Breast epithelium (tissue), 4 donors: ENCODE results near the gene ZSWIM6. TPM values are rescaled to one million over a fixed set of nuclear protein-coding genes. Genes with fewer than 3 reads are reported as not detected.

Experiments used
- DNase-seq, 2 donors: peaks; one replicate each; pipeline ENCODE4 v3.0.0-alpha.2; 2019; ENCODE audit warnings: low spot score in 2 of 2
- H3K27ac ChIP-seq, 2 donors: fragments of 200-600 bp; sonication (generic) in 1 of 2; one replicate each; pipeline ENCODE4 v1.5.1; 2016 to 2019; ENCODE audit warnings: mild to moderate bottlenecking in 1 of 2
- H3K27me3 ChIP-seq, 2 donors: fragments of 200-600 bp; sonication (generic) in 1 of 2; one replicate each; pipeline versions ENCODE4 v1.5.1 to v1.6.0; 2017 to 2019; ENCODE audit warnings: control low read depth in 1 of 2, mild to moderate bottlenecking in 1 of 2
- H3K36me3 ChIP-seq: fragments of 200-600 bp; one replicate; pipeline ENCODE4 v1.5.1; 2019
- H3K4me1 ChIP-seq, 2 donors: fragments of 200-600 bp; sonication (generic); one replicate each; pipeline ENCODE4 v1.5.1; 2016 to 2019; ENCODE audit warnings: control low read depth in 1 of 2
- H3K4me3 ChIP-seq, 3 donors: fragments of 200-600 bp; sonication (generic); 1 replicate in 2 of 3; 2 replicates in 1 of 3; pipeline ENCODE4 v1.5.1; 2016 to 2019; ENCODE audit warnings: mild to moderate bottlenecking in 3 of 3, moderate library complexity in 2 of 3
- H3K9me3 ChIP-seq, 2 donors: fragments of 200-600 bp; sonication (generic) in 1 of 2; one replicate each; pipeline ENCODE4 v1.5.1; 2016 to 2019; ENCODE audit warnings: control low read depth in 1 of 2
- CTCF ChIP-seq, 3 donors: fragments of 450-650 bp; IDR thresholded peaks; one replicate each; pipeline ENCODE4 v1.5.1; 2016 to 2017; ENCODE audit warnings: antibody characterized with exemption in 3 of 3, mild to moderate bottlenecking in 3 of 3, moderate library complexity in 3 of 3
- POLR2A ChIP-seq: fragments of 450-650 bp; IDR thresholded peaks from one replicate; pipeline ENCODE4 v1.6.1; 2016; ENCODE audit warnings: antibody characterized with exemption, mild to moderate bottlenecking, moderate library complexity
- POLR2AphosphoS5 ChIP-seq, 3 donors: sonication (generic); formaldehyde crosslinking; IDR thresholded peaks; one replicate each; pipeline ENCODE4 v1.6.1; 2017; ENCODE audit warnings: antibody characterized with exemption in 3 of 3
- intact Hi-C: fragments of 100-400 bp; cut with DNase I; formaldehyde crosslinking; loops from one replicate; pipeline ENCODE4 v1.15.1; 2023; ENCODE audit warnings: low total_unique reads
- total RNA-seq, 3 donors: library from RNA; depleted of rRNA; stranded (reverse); fragments of >200 nt; gene quantifications; one replicate each; pipeline ENCODE4 v1.1.0, GENCODE V29; 2016

Gene ZSWIM6
- total RNA-seq, 3 donors from 2014 or later = 10.2 to 16.8 (median 11.2) TPM

GRCh38 chr5:61349935-61350334 lies 17.9 kb downstream of the ZSWIM6 start:
- H3K9me3 ChIP-seq = no peaks in the 10 kb centered on the region
- intact Hi-C loops = no loop called here
- H3K4me1 ChIP-seq = no peaks in the 10 kb centered on the region
- DNase-seq = no peak
- H3K27ac ChIP-seq = no peak overlapping the region
- no peak overlapping the region for H3K4me3 ChIP-seq
- TF ChIP-seq POLR2A (no peak), POLR2AphosphoS5 (IDR thresholded peaks at IDR 0.05) (no peak), CTCF (IDR thresholded peaks at IDR 0.05) (no peak)
- no peaks in the 10 kb centered on the region for H3K36me3 ChIP-seq
- no peaks in the 10 kb centered on the region for H3K27me3 ChIP-seq

GRCh38 chr5:61350535-61350934 lies 18.5 kb downstream of the ZSWIM6 start:
- Histone ChIP-seq H3K9me3 (no peaks in the 10 kb centered on the region), H3K27me3 (no peaks in the 10 kb centered on the region), H3K4me1 (no peaks in the 10 kb centered on the region), H3K27ac (no peak overlapping the region), H3K4me3 (no peak overlapping the region), H3K36me3 (no peaks in the 10 kb centered on the region)
- TF ChIP-seq POLR2A (no peak), POLR2AphosphoS5 (IDR thresholded peaks at IDR 0.05) (no peak), CTCF (IDR thresholded peaks at IDR 0.05) (no peak)
- no peak for DNase-seq
- intact Hi-C loops = no loop called here

GRCh38 chr5:61351733-61352132 lies 19.7 kb downstream of the ZSWIM6 start:
- intact Hi-C loops = no loop called here
- no peak for TF ChIP-seq POLR2AphosphoS5 (IDR thresholded peaks at IDR 0.05)
- TF ChIP-seq CTCF (IDR thresholded peaks at IDR 0.05) = no peak
- no peak for TF ChIP-seq POLR2A
- H3K36me3 ChIP-seq = no peaks in the 10 kb centered on the region
- no peak overlapping the region for H3K27ac ChIP-seq
- DNase-seq = no peak
- H3K9me3 ChIP-seq = no peaks in the 10 kb centered on the region
- H3K27me3 ChIP-seq = no peaks in the 10 kb centered on the region
- H3K4me1 ChIP-seq = no peaks in the 10 kb centered on the region
- H3K4me3 ChIP-seq = no peak overlapping the region

GRCh38 chr5:61352180-61352579 lies 20.1 kb downstream of the ZSWIM6 start:
- DNase-seq = no peak
- H3K4me1 ChIP-seq = no peaks in the 10 kb centered on the region
- no peak overlapping the region for H3K27ac ChIP-seq
- intact Hi-C loops = no loop called here
- no peaks in the 10 kb centered on the region for H3K27me3 ChIP-seq
- no peaks in the 10 kb centered on the region for H3K9me3 ChIP-seq
- H3K4me3 ChIP-seq = no peak overlapping the region
- TF ChIP-seq POLR2AphosphoS5 (IDR thresholded peaks at IDR 0.05) = no peak
- H3K36me3 ChIP-seq = no peaks in the 10 kb centered on the region

GRCh38 chr5:61352612-61353156 lies 20.6 kb downstream of the ZSWIM6 start:
- intact Hi-C loops = no loop called here
- no peak overlapping the region for H3K27ac ChIP-seq
- no peak overlapping the region for H3K4me3 ChIP-seq
- DNase-seq = no peak
- TF ChIP-seq CTCF (IDR thresholded peaks at IDR 0.05) (no peak), POLR2AphosphoS5 (IDR thresholded peaks at IDR 0.05) (no peak), POLR2A (no peak)
- H3K27me3 ChIP-seq = no peaks in the 10 kb centered on the region
- peaks cover 0 to 5% of the 10 kb centered on the region in 2 donors for H3K9me3 ChIP-seq
- H3K4me1 ChIP-seq = no peaks in the 10 kb centered on the region
- no peaks in the 10 kb centered on the region for H3K36me3 ChIP-seq

GRCh38 chr5:61353293-61353692 lies 21.2 kb downstream of the ZSWIM6 start:
- H3K4me3 ChIP-seq = no peak overlapping the region
- H3K27ac ChIP-seq = no peak overlapping the region
- H3K9me3 ChIP-seq = peaks cover 0 to 7% of the 10 kb centered on the region in 2 donors
- DNase-seq = no peak
- intact Hi-C loops = no loop called here
- no peaks in the 10 kb centered on the region for H3K36me3 ChIP-seq
- H3K4me1 ChIP-seq = no peaks in the 10 kb centered on the region
- H3K27me3 ChIP-seq = no peaks in the 10 kb centered on the region
- TF ChIP-seq POLR2A = no peak
- TF ChIP-seq CTCF (IDR thresholded peaks at IDR 0.05) = no peak
- no peak for TF ChIP-seq POLR2AphosphoS5 (IDR thresholded peaks at IDR 0.05)
